BJ (cell line): Measurements from ENCODE around the gene KAT6B. TPM values are rescaled to one million over a fixed set of nuclear protein-coding genes. Genes with fewer than 3 reads are reported as not detected.
"Not testable (repeated sequence)": the region's sequence is repeated elsewhere in the genome, so short reads cannot be mapped to it uniquely, and the experiment has no call there.

Experiments used
- CTCF ChIA-PET: fragments of 350-600 bp; formaldehyde crosslinking; extraction: SDS; loops from one replicate; lab custom pipeline; 2021; ENCODE audit warnings: antibody characterized with exemption, inconsistent platforms; lab: Yijun Ruan, JAX
- POLR2A ChIA-PET: fragments of 300-600 bp; sonication (Branson Sonifier 250); formaldehyde crosslinking; extraction: SDS; loops from one replicate; lab custom pipeline; 2021; ENCODE audit warnings: antibody characterized with exemption; lab: Charles Lee
- DNase-seq: peaks from one replicate; pipeline ENCODE4 v3.0.0-alpha.2; 2011; ENCODE audit warnings: low read depth
- H3K27me3 ChIP-seq: 2 replicates; pipeline ENCODE4 v1.6.0; 2011; ENCODE audit warnings: low read length; ENCODE audit not compliant: control insufficient read depth, insufficient read depth
- H3K36me3 ChIP-seq: 2 replicates; pipeline ENCODE4 v1.5.1; 2011; ENCODE audit warnings: low read length; ENCODE audit not compliant: control insufficient read depth, insufficient read depth
- H3K4me3 ChIP-seq: 2 replicates; pipeline ENCODE4 v1.5.1; 2011; ENCODE audit warnings: low read depth, mild to moderate bottlenecking, control low read depth, low read length
- CTCF ChIP-seq: IDR thresholded peaks from 2 replicates; pipeline ENCODE4 v1.5.1; 2011; ENCODE audit warnings: low read depth, mild to moderate bottlenecking, control low read depth, inconsistent platforms, low read length, moderate library complexity; ENCODE audit not compliant: insufficient read depth
- polyA minus RNA-seq: library from RNA; depleted of rRNA, polyadenylated mRNA; stranded (reverse); fragments of >200 nt; gene quantifications from 2 replicates; pipeline ENCODE4 v1.2.3, GENCODE V29; 2011; rRNA and poly(A)+ RNA removed
- polyA plus RNA-seq: library from polyadenylated mRNA; depleted of rRNA; stranded (reverse); fragments of >200 nt; gene quantifications from 2 replicates; pipeline ENCODE4 v1.2.3, GENCODE V29; 2011; rRNA removed

Gene KAT6B
- polyA plus RNA-seq (5.1 and 7.7 TPM in 2 replicates), polyA minus RNA-seq (28.7 and 33.8 TPM in 2 replicates)

- Histone ChIP-seq H3K36me3 (no peaks in the 10 kb centered on the region), H3K27me3 (no peaks in the 10 kb centered on the region), H3K4me3 (peak within 1 kb of the TSS; percentile 97)
- ChIA-PET CTCF (interaction anchor here (0.6 kb wide), 1 partner anchor 437 kb away, joined by 3 read pairs; no protein-coding TSS in a partner anchor), POLR2A (interaction anchor here (0.6 to 0.7 kb wide), 4 partner anchors 145 to 450 kb away, joined by 3 to 5 read pairs (median 4); no protein-coding TSS in a partner anchor)
- TF ChIP-seq CTCF = peak; percentile 9; the same call in 1 of the 2 replicates
- DNase-seq = peak; percentile 100
Observed at GRCh38 chr10:74826142-74827044, at the start of gene KAT6B. KAT6B (plus strand) TSS chr10:74826600; CDS start chr10:74842858, 16,258 bp downstream.

- Histone ChIP-seq H3K36me3 (no peaks in the 10 kb centered on the region), H3K27me3 (no peaks in the 10 kb centered on the region; the same call in none of the 2 replicates), H3K4me3 (no peak overlapping the region)
- ChIA-PET CTCF (interaction anchor here (1.1 to 1.2 kb wide), 2 partner anchors 8 to 12 kb away, joined by 3 read pairs; no protein-coding TSS in a partner anchor), POLR2A (no interaction called here)
- TF ChIP-seq CTCF = no peak
- DNase-seq = no peak
Observed at GRCh38 chr10:74778436-74779094, 47.8 kb upstream of the KAT6B start.

GRCh38 chr10:74781870-74782269 lies 44.5 kb upstream of the KAT6B start:
- POLR2A ChIA-PET, H3K4me3 ChIP-seq, H3K27me3 ChIP-seq, H3K36me3 ChIP-seq, DNase-seq: not testable (repeated sequence)
- CTCF ChIA-PET = interaction anchor here (1.2 kb wide), 1 partner anchor 15 kb away, joined by 3 read pairs; no protein-coding TSS in a partner anchor

GRCh38 chr10:74784462-74784861 lies 41.9 kb upstream of the KAT6B start:
- no peaks in the 10 kb centered on the region for H3K36me3 ChIP-seq
- POLR2A ChIA-PET = no interaction called here
- no peak for TF ChIP-seq CTCF
- no peak for DNase-seq
- CTCF ChIA-PET = no interaction called here
- no peaks in the 10 kb centered on the region; the same call in none of the 2 replicates for H3K27me3 ChIP-seq
- H3K4me3 ChIP-seq = no peak overlapping the region

GRCh38 chr10:74786126-74786525 lies 40.3 kb upstream of the KAT6B start:
- Histone ChIP-seq H3K36me3 (no peaks in the 10 kb centered on the region), H3K4me3 (no peak overlapping the region), H3K27me3 (no peaks in the 10 kb centered on the region; the same call in 1 of the 2 replicates)
- no peak for DNase-seq
- ChIA-PET CTCF (no interaction called here), POLR2A (no interaction called here)
- no peak for TF ChIP-seq CTCF
